LNCaP clone FGC (cell line): ENCODE data around the gene RNU2-63P.
"Not testable (repeated sequence)": the region's sequence is repeated elsewhere in the genome, so short reads cannot be mapped to it uniquely, and the experiment has no call there.

Experiments used
- DNase-seq: peaks from one replicate; pipeline ENCODE4 v3.0.0-alpha.2; 2011; ENCODE audit warnings: low read depth
- H3K4me3 ChIP-seq: 2 replicates; pipeline ENCODE4 v1.5.1; 2011; ENCODE audit warnings: mild to moderate bottlenecking, low read depth, low read length, control low read depth
- CTCF ChIP-seq: IDR thresholded peaks from 2 replicates; pipeline ENCODE4 v1.5.1; 2012; ENCODE audit warnings: mild to moderate bottlenecking; ENCODE audit not compliant: control insufficient read depth, insufficient read depth; ENCODE audit errors: extremely low read depth

The RNU2-63P gene

GRCh38 chr2:88016960-88017779, 823 bp upstream of the RNU2-63P start:
- no peak for TF ChIP-seq CTCF
- DNase-seq: peak; percentile 30
- H3K4me3 ChIP-seq: peak overlapping the region; percentile 81

DNA sequence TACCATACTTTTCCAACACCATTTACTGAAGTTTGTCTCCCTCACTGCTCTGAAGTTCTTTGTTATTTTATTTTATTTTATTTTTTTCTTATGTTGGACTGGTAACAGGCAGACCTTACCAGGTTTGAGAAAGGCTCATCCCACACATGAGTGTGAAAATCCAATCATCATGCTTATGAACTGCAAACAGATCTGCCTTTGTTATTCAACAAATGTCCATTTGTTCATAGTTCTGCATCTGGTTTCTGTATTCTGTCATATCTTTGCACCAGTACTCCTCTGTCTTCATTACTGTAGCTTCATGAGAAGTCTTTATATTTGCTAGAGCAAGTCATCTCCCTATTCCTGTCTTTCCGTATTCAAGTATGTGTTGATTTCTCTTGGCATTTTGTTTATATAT, 5.3 kb downstream of the RNU2-63P start:
- no peak for DNase-seq
- TF ChIP-seq CTCF: no peak
- no peak overlapping the region for H3K4me3 ChIP-seq

- DNase-seq: no peak
- no peak for TF ChIP-seq CTCF
- H3K4me3 ChIP-seq: no peak overlapping the region
Measured at GRCh38 chr2:88010136-88010535, 6.2 kb downstream of the RNU2-63P start.

GRCh38 chr2:88006912-88007439, 9.4 kb downstream of the RNU2-63P start:
- H3K4me3 ChIP-seq: no peak overlapping the region
- DNase-seq: no peak
- no peak for TF ChIP-seq CTCF

GRCh38 chr2:88005776-88006175, 10.6 kb downstream of the RNU2-63P start:
- DNase-seq: no peak
- H3K4me3 ChIP-seq: no peak overlapping the region
- no peak for TF ChIP-seq CTCF

- DNase-seq: no peak
- no peak for TF ChIP-seq CTCF
- no peak overlapping the region for H3K4me3 ChIP-seq
Measured at GRCh38 chr2:88003074-88003755, 13.1 kb downstream of the RNU2-63P start.

- DNase-seq: no peak
- no peak for TF ChIP-seq CTCF
- H3K4me3 ChIP-seq: no peak overlapping the region
Measured at GRCh38 chr2:88002359-88002707, 14.0 kb downstream of the RNU2-63P start.

- not testable (repeated sequence) for H3K4me3 ChIP-seq, DNase-seq
Measured at GRCh38 chr2:88000474-88000873, 15.9 kb downstream of the RNU2-63P start.
